NT2/D1 (cell line): ENCODE data around the gene RPL10.

Experiments used
- YY1 ChIP-seq: IDR thresholded peaks from 2 replicates; pipeline ENCODE4 v1.6.1; 2011; ENCODE audit not compliant: insufficient read length, insufficient read depth
- ZNF274 ChIP-seq: IDR thresholded peaks from 2 replicates; pipeline ENCODE4 v1.6.1; 2011; ENCODE audit warnings: mild to moderate bottlenecking, low read depth, low read length

DNA sequence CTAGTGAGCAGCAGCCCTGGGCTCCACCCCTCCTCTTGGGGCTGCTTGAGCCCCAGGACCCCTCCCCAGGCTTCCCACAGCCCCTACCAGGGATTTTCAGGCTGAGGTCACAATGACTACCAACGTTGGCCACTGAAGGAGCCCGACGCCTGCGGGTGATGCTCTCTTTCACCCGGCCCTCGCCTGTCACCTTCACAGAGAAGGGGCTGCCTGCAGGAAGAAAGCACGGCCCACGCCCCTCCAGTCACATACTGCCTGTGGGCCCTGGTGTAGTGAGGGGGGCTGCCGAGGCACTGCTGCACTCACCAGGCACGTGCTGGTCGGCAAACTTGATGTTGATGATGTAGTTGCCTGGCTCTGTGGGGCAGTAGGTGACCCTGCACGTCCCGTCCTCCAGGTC is 45.7 kb upstream of the RPL10 start:
- TF ChIP-seq ZNF274 = no peak
- no peak for TF ChIP-seq YY1
